Coronary artery (tissue), 2 donors: ENCODE results near the gene HDAC9.

ENCODE experiments used
- DNase-seq: peaks from one replicate; pipeline ENCODE4 v3.0.0-alpha.2; 2017; ENCODE audit warnings: low spot score
- H3K27ac ChIP-seq, 2 donors: fragments of 200-600 bp; sonication (generic); one replicate each; pipeline ENCODE4 v1.5.1; 2016 to 2019
- H3K4me3 ChIP-seq: fragments of 200-600 bp; sonication (generic); 2 replicates; pipeline ENCODE4 v1.5.1; 2016; ENCODE audit warnings: mild to moderate bottlenecking, moderate library complexity
- CTCF ChIP-seq: fragments of 200-600 bp; sonication (generic); IDR thresholded peaks from one replicate; pipeline ENCODE4 v1.5.1; 2019; ENCODE audit warnings: antibody characterized with exemption

Gene HDAC9

GRCh38 chr7:18558503-18558902 lies 63.0 kb downstream of the HDAC9 start:
- TF ChIP-seq CTCF, result no peak
- Histone ChIP-seq H3K4me3 (no peak overlapping the region), H3K27ac (peak overlapping the region in 1 of 2 donors; percentile 57)
- DNase-seq, result no peak

DNA sequence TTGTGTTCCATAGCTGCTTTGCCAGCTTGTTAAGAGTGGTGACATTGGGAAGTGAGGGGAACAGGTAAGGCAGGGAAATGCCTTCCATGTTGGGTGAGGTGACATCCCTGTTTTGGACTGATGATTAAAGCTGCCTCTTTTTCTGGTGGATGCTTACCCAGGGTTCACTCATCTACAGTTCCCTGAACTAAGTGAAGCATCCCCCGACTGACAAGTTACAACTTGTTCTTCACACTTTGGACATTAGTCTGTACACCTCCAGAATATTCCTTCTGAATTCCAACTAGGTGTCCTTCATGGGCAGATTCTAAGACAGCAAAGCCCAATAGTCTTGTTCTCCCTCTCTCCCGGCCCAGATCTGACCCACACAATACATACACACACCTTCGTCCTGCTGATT lies 63.4 kb downstream of the HDAC9 start:
- H3K27ac ChIP-seq, result peak overlapping the region in 1 of 2 donors; percentile 57
- TF ChIP-seq CTCF, result no peak
- H3K4me3 ChIP-seq, result no peak overlapping the region
- DNase-seq, result no peak

DNA sequence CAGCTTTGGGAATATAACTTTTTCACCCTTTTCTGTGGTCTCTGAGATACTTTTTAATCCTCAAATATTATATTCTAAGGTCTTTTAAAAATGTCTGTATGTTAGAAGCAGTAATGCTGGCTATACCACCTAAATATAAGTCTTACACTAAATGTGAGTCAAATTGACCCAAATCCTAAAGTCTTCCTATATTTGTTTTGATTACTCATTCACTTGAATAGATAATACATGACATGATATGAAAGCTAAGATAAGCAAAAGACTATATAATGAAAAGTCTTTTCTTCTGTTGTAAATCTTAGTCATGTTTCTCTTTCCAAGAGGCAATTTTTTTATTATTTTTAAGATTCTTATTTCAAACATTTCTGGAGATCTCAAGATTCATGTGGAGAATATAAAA lies 64.2 kb downstream of the HDAC9 start:
- Histone ChIP-seq H3K27ac (no peak overlapping the region), H3K4me3 (no peak overlapping the region)
- TF ChIP-seq CTCF, result no peak
- DNase-seq, result no peak

DNA sequence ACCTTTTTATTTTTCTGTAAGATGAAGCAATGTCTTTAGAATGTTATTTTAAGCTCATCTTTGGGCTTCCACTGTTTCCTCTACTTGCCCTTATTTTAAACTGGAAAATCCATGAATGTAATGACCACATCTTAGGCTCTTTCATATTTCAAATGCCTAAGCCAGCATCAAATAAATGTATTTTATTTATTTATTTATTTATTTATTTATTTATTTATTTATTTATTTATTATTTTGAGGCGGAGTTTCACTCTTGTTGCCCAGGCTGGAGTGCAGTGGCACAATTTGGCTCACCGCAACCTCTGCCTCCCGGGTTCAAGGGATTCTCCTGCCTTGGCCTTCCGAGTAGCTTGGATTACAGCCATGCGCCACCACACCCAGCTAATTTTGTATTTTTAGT lies 69.2 kb downstream of the HDAC9 start:
- no peak for DNase-seq
- Histone ChIP-seq H3K4me3 (no peak overlapping the region), H3K27ac (peak overlapping the region in 1 of 2 donors; percentile 64)
- TF ChIP-seq CTCF, result no peak

GRCh38 chr7:18565337-18565736 lies 69.8 kb downstream of the HDAC9 start:
- TF ChIP-seq CTCF, result no peak
- no peak overlapping the region for H3K4me3 ChIP-seq

DNA sequence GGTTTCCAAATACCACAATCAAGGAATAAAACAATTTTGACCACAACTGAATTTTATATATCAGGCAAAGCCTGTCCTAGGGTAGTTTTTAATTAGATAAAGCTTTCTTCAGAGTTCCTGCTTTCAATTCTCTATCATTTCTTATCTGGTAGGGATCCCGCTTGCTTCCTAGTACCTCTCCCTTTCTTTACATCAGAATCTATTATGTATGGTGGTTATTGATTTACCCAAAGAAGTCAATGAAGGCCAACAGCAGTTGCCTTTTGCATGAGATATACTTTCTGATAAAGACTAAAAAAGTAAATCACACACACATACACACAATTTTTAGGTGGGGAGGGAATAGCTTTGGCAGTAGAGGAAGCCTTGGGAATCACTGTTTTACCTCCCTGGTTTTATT lies 70.7 kb downstream of the HDAC9 start:
- Histone ChIP-seq H3K27ac (peak overlapping the region in 1 of 2 donors; percentile 5), H3K4me3 (no peak overlapping the region)
- no peak for DNase-seq
- TF ChIP-seq CTCF, result no peak

More at GRCh38 chr7:18565337-18565736, 69.8 kb downstream of the HDAC9 start:
- H3K27ac ChIP-seq, result peak overlapping the region in 1 of 2 donors; percentile 64
- no peak for DNase-seq

DNA sequence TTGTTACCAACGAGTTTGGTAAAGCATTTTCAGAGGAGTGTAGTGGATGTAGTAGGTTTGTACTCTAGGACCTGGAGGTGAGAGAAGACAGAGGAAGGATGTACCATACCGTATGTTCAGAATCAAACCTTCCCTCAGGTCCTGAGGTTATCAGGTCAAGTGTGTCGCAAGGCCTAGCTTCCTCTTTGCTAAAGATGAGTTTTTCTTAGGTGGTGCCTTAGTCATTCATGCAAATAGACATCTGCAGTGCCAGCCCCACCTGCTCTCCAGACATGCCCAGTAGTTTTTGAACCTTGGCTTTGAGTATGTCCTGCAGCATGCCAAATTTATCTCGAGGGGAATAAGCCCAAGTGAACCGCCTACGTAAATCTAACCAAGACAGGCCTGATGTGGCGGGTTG lies 71.3 kb downstream of the HDAC9 start:
- Histone ChIP-seq H3K4me3 (no peak overlapping the region), H3K27ac (peak overlapping the region in 1 of 2 donors; percentile 5)
- TF ChIP-seq CTCF, result no peak
- DNase-seq, result no peak
